NT2/D1 (cell line): ENCODE measurements around the gene TLCD2.

ENCODE experiments used
- SUZ12 ChIP-seq: IDR thresholded peaks from 2 replicates; pipeline ENCODE4 v1.6.1; 2011; ENCODE audit not compliant: insufficient read length, insufficient read depth; ENCODE audit errors: extremely low read depth
- YY1 ChIP-seq: IDR thresholded peaks from 2 replicates; pipeline ENCODE4 v1.6.1; 2011; ENCODE audit not compliant: insufficient read length, insufficient read depth
- ZNF274 ChIP-seq: IDR thresholded peaks from 2 replicates; pipeline ENCODE4 v1.6.1; 2011; ENCODE audit warnings: mild to moderate bottlenecking, low read depth, low read length

DNA sequence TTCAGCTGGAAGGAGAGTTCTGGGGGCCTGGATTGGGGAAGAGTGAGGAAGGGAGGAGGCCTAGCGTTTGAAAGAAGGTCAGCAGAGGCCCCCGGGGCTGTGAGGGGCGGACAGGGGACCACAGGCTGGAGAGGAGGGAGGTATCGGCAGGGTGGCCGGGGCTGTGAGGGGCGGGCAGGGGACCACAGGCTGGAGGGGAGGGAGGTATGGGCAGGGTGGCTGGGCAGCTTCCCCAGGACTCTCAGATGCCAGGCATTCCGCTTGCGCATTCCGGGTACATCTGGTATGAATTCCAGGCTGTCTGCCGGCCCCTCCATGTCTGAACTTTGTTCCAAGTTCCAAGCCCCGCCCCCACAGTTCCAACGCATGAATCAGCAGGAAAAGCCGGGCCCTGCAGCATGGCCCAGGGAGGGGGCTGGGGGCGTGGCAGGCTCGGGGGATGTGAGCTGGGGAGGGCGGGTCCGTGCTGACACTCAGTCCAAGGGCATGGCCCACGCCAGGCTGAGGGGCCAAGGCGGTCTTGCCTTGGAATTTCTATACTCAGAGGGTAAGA is 4.3 kb upstream of the TLCD2 start:
- TF ChIP-seq ZNF274 (no peak), SUZ12 (no peak), YY1 (no peak)
